Heart left ventricle (tissue), 16 donors: ENCODE results near the gene SLC44A5. TPM values are rescaled to one million over a fixed set of nuclear protein-coding genes. Genes with fewer than 3 reads are reported as not detected.

Source experiments
- ATAC-seq, 4 donors: fragments of 200-7000 bp; cut with Tn5 transposase; one replicate each; pipeline ENCODE4 v1.9.1; 2020 to 2022; ENCODE audit warnings: moderate library complexity in 4 of 4, mild to moderate bottlenecking in 3 of 4, moderate number of reproducible peaks in 1 of 4
- DNase-seq, 5 donors: peaks; one replicate each; pipeline ENCODE4 v3.0.0-alpha.2; 2020
- H3K27ac ChIP-seq, 12 donors: fragments of 200-600 bp; sonication (generic) in 4 of 12; one replicate each; pipeline versions ENCODE4 v1.5.0 to v1.8.0; 2016 to 2022; ENCODE audit warnings: mild to moderate bottlenecking in 2 of 12
- H3K27me3 ChIP-seq, 9 donors: fragments of 200-600 bp; sonication (generic) in 2 of 9; one replicate each; pipeline versions ENCODE4 v1.5.1 to v1.8.0; 2016 to 2022; ENCODE audit warnings: mild to moderate bottlenecking in 3 of 9
- H3K36me3 ChIP-seq, 9 donors: fragments of 200-600 bp; sonication (generic) in 2 of 9; one replicate each; pipeline versions ENCODE4 v1.5.0 to v1.8.0; 2018 to 2022; ENCODE audit warnings: mild to moderate bottlenecking in 2 of 9
- H3K4me1 ChIP-seq, 12 donors: fragments of 200-600 bp; sonication (generic) in 4 of 12; one replicate each; pipeline versions ENCODE4 v1.5.0 to v1.8.0; 2016 to 2022; ENCODE audit warnings: mild to moderate bottlenecking in 3 of 12
- H3K4me3 ChIP-seq, 12 donors: fragments of 200-600 bp; sonication (generic) in 4 of 12; one replicate each; pipeline versions ENCODE4 v1.5.0 to v1.8.0; 2017 to 2022; ENCODE audit warnings: mild to moderate bottlenecking in 9 of 12, moderate library complexity in 4 of 12
- H3K9me3 ChIP-seq, 12 donors: fragments of 200-600 bp; sonication (generic) in 4 of 12; one replicate each; pipeline versions ENCODE4 v1.5.0 to v1.8.0; 2016 to 2022; ENCODE audit warnings: mild to moderate bottlenecking in 1 of 12
- CTCF ChIP-seq, 12 donors: fragments of 200-600 bp; sonication (generic) in 4 of 12; IDR thresholded peaks; one replicate each; pipeline versions ENCODE4 v1.5.0 to v1.8.0; 2018 to 2022; ENCODE audit warnings: antibody characterized with exemption in 12 of 12, mild to moderate bottlenecking in 5 of 12
- POLR2A ChIP-seq, 2 donors: fragments of 450-650 bp; IDR thresholded peaks; one replicate each; pipeline ENCODE4 v1.6.1; 2017; ENCODE audit warnings: antibody characterized with exemption in 2 of 2, mild to moderate bottlenecking in 2 of 2, moderate library complexity in 2 of 2
- WGBS, 4 donors: extraction: QIAGEN DNeasy Blood & Tissue Kit in 2 of 4; methylation state at CpG; one replicate each; pipeline versions ENCODE4 v1.1.5 to v1.1.7; 2013 to 2018; 5-methylcytosine and 5-hydroxymethylcytosine counted together
- intact Hi-C, 10 donors: fragments of 100-400 bp; cut with DNase I; formaldehyde crosslinking; loops; one replicate each; pipeline versions ENCODE4 v1.11.1 to v1.14.2; 2022
- polyA plus RNA-seq, 2 donors: library from polyadenylated mRNA; stranded (reverse); fragments of 200-250 nt; gene quantifications; one replicate each; pipeline ENCODE4 v1.2.3, GENCODE V29; 2013
- total RNA-seq, 9 donors: library from RNA; depleted of rRNA in 2 of 9; stranded (reverse); fragments of >200 nt in 2 of 9; fragmentation: NEBNext Ultra II Directional in 3 of 9; extraction: Animal tissue kit (Norgen Biotek cat#: 25700) in 3 of 9; gene quantifications; one replicate each; pipeline versions ENCODE4 v1.1.0 to v1.2.4, GENCODE V29; 2016 to 2023
- donor health status: ischemic (EF 13 %, LVEDD 7.1; RV severe dilation, severe dysfunction).
- donor health status: healthy with polysubstance abuse.
- donor health status: DM: no; HTN: yes; CAD: no.
- donor health status: DM: no; HTN: no; CAD: no.
- donor health status: ischemic (EF 25% LVEDD 6.9; RV normal size, moderate dysfunction).
- donor health status: ischemic (EF 25% LVEDD 5.7; RV mildly dilated, moderate dysfunction).
- donor health status: healthy.
- donor health status: DM: yes; HTN: yes; CAD: no.
- donor health status: ischemic (EF 35%, LVEDD 5.7; RV mildly dilated, moderate dysfunction).
- donor health status: nonischemic (EF 11% LVEDD 7.7; RV severe dilation, severe dysfunction).
- donor health status: DM: yes; HTN: yes; CAD: no.
- donor health status: PGD.
- donor health status: ischemic (EF 29% LVEDD 5.4; RV normal size, mild dysfunction).
- donor health status: nonischemic (EF 23%, LVEDD 6.1; RV moderate dilation, normal function).

Gene SLC44A5
- total and polyA plus RNA-seq, 11 donors, result 0.07 to 7.5 (median 1.8) TPM; not detected in 1

- 64 to 71% (median 66%) methylated on average over 5 of the region's 5 CpGs for WGBS, 4 donors
- ATAC-seq (no peak), DNase-seq (no peak)
- intact Hi-C loops, result no loop called here
- TF ChIP-seq POLR2A (IDR thresholded peaks at IDR 0.05) (no peak), CTCF (IDR thresholded peaks at IDR 0.05) (no peak)
- Histone ChIP-seq H3K4me1 (peaks cover 0 to 10% (median 0%) of the 10 kb centered on the region in 12 donors), H3K36me3 (no peaks in the 10 kb centered on the region), H3K27ac (no peak overlapping the region), H3K4me3 (no peak overlapping the region), H3K9me3 (no peaks in the 10 kb centered on the region), H3K27me3 (no peaks in the 10 kb centered on the region)
These were observed 138.6 kb downstream of the SLC44A5 start for GRCh38 chr1:75472089-75472970.

GRCh38 chr1:75471252-75471651, 139.7 kb downstream of the SLC44A5 start:
- H3K4me1 ChIP-seq, result peaks cover 0 to 10% (median 0%) of the 10 kb centered on the region in 12 donors
- WGBS, 4 donors, result 65 to 67% (median 65%) methylated on average over 3 of the region's 3 CpGs
- H3K9me3 ChIP-seq, result peaks cover 0 to under 1% (median 0%) of the 10 kb centered on the region in 12 donors
- intact Hi-C loops, result no loop called here
- ATAC-seq (no peak), DNase-seq (no peak)
- no peaks in the 10 kb centered on the region for H3K27me3 ChIP-seq
- H3K4me3 ChIP-seq, result no peak overlapping the region
- H3K36me3 ChIP-seq, result no peaks in the 10 kb centered on the region
- no peak for TF ChIP-seq POLR2A (IDR thresholded peaks at IDR 0.05)
- TF ChIP-seq CTCF (IDR thresholded peaks at IDR 0.05), result no peak
- H3K27ac ChIP-seq, result no peak overlapping the region

GRCh38 chr1:75470448-75470847, 140.5 kb downstream of the SLC44A5 start:
- Histone ChIP-seq H3K36me3 (no peaks in the 10 kb centered on the region), H3K4me3 (no peak overlapping the region), H3K4me1 (peaks cover 0 to 10% (median 0%) of the 10 kb centered on the region in 12 donors), H3K27ac (no peak overlapping the region), H3K9me3 (peaks cover 0 to 6% (median 0%) of the 10 kb centered on the region in 12 donors), H3K27me3 (no peaks in the 10 kb centered on the region)
- no peak for TF ChIP-seq CTCF (IDR thresholded peaks at IDR 0.05)
- no peak for TF ChIP-seq POLR2A (IDR thresholded peaks at IDR 0.05)
- intact Hi-C loops, result no loop called here
- DNase-seq (no peak), ATAC-seq (no peak)
- 53 to 62% (median 56%) methylated on average over 6 of the region's 6 CpGs for WGBS, 4 donors

GRCh38 chr1:75469586-75470173, 141.2 kb downstream of the SLC44A5 start:
- ATAC-seq (no peak), DNase-seq (no peak)
- WGBS, 4 donors, result 75 to 80% (median 76%) methylated on average over 7 of the region's 7 CpGs
- intact Hi-C loops, result no loop called here
- peaks cover 0 to 6% (median 0%) of the 10 kb centered on the region in 12 donors for H3K9me3 ChIP-seq
- H3K36me3 ChIP-seq, result no peaks in the 10 kb centered on the region
- TF ChIP-seq CTCF (IDR thresholded peaks at IDR 0.05), result no peak
- TF ChIP-seq POLR2A (IDR thresholded peaks at IDR 0.05), result no peak
- no peaks in the 10 kb centered on the region for H3K27me3 ChIP-seq
- no peak overlapping the region for H3K27ac ChIP-seq
- no peak overlapping the region for H3K4me3 ChIP-seq
- H3K4me1 ChIP-seq, result peaks cover 0 to 10% (median 0%) of the 10 kb centered on the region in 12 donors
